Measurements from ENCODE around the gene FAM24A. TPM values are rescaled to one million over a fixed set of nuclear protein-coding genes. Genes with fewer than 3 reads are reported as not detected.

FAM24A gene
- total RNA-seq, 1 donor = not detected

GRCh38 chr10:122962405-122962804 lies 52.0 kb downstream of the FAM24A start:
- Histone ChIP-seq H3K79me2 (ENCODE audit: insufficient read depth, low read length) (no peaks in the 10 kb centered on the region), H3K4me2 (ENCODE audit: insufficient read depth, low read length) (no peak overlapping the region), H3K36me3 (ENCODE audit: insufficient read depth, low read length) (no peaks in the 10 kb centered on the region), H4K20me1 (ENCODE audit: insufficient read depth, low read length) (no peaks in the 10 kb centered on the region), H2AFZ (ENCODE audit: low read length) (no peak overlapping the region), H3K27me3 (ENCODE audit: insufficient read depth, low read length) (no peaks in the 10 kb centered on the region), H3K4me3 (ENCODE audit: insufficient read depth, low read length) (no peak overlapping the region), H3K4me1 (ENCODE audit: insufficient read depth, low read length) (no peaks in the 10 kb centered on the region), H3K9me3 (ENCODE audit: low read depth, low read length) (no peaks in the 10 kb centered on the region), H3K27ac (ENCODE audit: low read depth, low read length) (no peak overlapping the region)
- no peak for TF ChIP-seq CTCF (IDR thresholded peaks at IDR 0.05; ENCODE audit: extremely low read depth, low read depth, low read length)
- DNase-seq (ENCODE audit: insufficient read length, low spot score, missing footprints) = no peak

Other genes with a start within 250 kb of the FAM24A start
- gene C10orf120, start 210.8 kb upstream of the FAM24A start, total RNA-seq = not detected in 2 replicates
- 0.36 and 0.59 TPM in 2 replicates for gene CUZD1, start 64.8 kb upstream of the FAM24A start, total RNA-seq
- 1.8 and 4.4 TPM in 2 replicates for gene FAM24B, start 31.0 kb upstream of the FAM24A start, total RNA-seq
- gene C10orf88, start 43.6 kb downstream of the FAM24A start, total RNA-seq = 6.5 and 7.4 TPM in 2 replicates
- gene PSTK, start 69.8 kb downstream of the FAM24A start, total RNA-seq = 3.6 and 4.4 TPM in 2 replicates
- gene IKZF5, start 98.2 kb downstream of the FAM24A start, total RNA-seq = 6.2 and 8.0 TPM in 2 replicates
- gene ACADSB, start 98.4 kb downstream of the FAM24A start, total RNA-seq = 8.5 and 9.4 TPM in 2 replicates
- gene HMX3, start 225.4 kb downstream of the FAM24A start, total RNA-seq = not detected in 2 replicates
- gene HMX2, start 237.5 kb downstream of the FAM24A start, total RNA-seq = not detected in 2 replicates
- 107 and 109 TPM in 2 replicates for gene BUB3, start 243.8 kb downstream of the FAM24A start, total RNA-seq